GM19043 (cell line): ENCODE measurements around the gene GRPEL2.

Experiments used
- ATAC-seq: cut with Tn5 transposase; IDR thresholded peaks from one replicate; pipeline ENCODE4 v1.9.1; 2021; ENCODE audit warnings: low read depth; ENCODE audit not compliant: unreplicated experiment

Gene GRPEL2, protein sequence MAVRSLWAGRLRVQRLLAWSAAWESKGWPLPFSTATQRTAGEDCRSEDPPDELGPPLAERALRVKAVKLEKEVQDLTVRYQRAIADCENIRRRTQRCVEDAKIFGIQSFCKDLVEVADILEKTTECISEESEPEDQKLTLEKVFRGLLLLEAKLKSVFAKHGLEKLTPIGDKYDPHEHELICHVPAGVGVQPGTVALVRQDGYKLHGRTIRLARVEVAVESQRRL

DNA sequence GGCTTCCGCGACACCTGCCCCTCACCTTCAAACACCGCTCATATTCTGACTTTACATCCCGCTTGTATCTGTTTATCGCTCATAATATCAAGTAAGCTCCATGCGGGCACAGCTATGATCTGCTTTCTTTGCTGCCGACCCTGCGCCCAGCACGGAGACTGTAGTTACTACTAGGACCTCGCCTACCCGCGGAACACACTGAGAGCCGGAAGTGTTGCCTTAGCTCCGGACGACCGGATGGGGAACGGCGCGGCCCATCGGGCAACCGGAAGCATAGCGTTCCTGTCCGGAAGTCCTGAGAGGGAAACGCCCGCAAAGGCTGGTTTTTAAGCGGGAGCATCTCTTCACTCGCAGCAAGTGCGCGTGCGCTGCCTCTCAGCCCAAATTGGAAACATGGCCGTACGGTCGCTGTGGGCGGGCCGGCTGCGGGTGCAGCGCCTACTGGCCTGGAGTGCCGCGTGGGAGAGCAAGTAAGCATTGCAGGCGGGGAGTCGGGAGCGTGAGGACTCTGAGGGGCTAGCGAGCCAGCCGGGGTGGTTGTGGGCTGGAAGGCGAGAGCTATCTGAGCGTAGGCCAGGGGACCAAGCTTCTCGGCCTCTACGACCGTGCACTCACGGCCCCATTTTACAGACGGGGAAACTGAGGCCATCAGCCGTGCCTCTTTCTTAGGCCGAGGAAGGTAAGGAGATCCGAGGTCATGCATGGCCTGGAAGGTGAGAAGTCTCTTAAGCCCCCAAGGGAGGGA lies at the start of gene GRPEL2:
Gene GRPEL2, plus strand, starts transcription at position 353 of the 745 bp plus-strand sequence. Its CDS starts 41 bp downstream, at position 394.
- ATAC-seq = peak; percentile 94

DNA sequence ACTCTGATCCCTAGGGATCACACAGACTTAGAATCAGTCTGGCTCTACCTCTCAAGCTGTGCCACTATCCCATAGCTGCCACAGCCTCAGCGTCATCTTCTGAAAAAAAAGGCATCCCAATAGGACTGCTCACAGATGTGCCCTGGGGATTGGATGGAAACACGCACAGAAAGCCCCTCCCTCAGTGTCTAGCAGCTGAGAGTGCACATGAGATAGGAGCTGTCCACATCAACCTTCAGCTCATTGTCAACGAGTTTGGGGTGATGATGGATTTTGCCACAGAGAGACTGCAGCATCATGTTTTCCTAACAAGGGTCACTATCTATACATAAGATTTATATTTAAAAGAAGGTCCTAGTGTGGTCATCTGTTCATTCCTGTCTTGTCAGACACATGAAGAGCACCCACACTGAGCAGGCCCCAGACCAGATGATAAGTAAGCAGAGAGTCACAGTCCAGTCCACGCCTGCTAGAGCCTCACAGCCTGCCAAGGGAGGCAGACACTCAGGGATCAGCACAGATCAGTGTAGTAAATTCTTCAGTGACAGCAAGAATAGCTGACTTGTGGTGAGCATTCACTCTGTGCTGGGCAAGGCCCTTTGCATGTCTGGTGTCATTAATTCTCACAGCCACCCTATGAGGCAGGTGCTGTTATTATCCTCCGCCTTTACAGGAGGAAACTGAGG lies 47.8 kb upstream of the GRPEL2 start:
- no peak for ATAC-seq

DNA sequence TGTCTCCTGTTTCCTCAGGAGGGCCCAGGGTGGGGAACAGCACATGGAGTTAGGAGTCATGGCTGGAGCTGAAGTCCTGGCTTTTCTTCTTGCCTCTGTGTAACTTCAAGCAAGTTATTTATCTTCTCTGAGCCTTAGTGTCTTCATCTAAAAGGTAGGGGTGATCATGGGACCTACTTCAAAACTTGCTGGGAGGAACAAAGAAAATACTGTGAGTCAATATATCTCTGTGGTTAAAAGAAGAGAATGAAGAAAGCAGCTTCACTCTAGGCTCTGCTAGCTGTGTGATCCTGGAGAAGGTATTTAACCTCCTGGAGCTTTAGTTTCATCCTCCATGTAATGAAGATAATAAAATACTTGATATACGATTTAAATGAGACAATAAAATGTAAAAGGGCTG lies 47.1 kb upstream of the GRPEL2 start:
- ATAC-seq = no peak

DNA sequence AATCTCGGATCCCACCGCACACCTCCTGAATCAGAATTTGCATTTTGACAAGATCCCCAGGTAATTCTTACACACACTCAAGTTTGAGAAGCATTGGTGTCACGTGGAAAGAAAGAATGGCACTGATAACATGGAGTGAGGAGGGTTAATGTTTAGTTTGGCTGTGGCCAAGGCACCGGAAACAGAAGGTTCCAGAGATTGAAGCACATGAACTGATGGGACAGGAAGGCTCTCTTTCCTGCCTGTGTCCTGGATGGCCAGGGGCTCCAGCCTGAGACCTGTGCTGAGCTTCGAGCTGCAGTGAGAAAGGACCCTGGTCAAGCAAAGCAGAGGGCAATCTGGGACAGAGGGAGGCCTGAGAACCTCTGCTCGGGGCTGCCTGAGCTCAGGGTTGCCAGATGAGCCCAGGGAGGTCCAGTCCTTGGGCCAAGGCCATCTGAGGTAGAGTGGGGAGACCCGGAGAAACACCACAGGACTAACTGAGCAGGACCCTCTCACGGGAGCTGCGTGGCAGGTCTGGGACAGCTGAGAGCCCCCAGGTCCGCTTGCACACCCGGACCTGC lies 46.4 kb upstream of the GRPEL2 start:
- no peak for ATAC-seq

DNA sequence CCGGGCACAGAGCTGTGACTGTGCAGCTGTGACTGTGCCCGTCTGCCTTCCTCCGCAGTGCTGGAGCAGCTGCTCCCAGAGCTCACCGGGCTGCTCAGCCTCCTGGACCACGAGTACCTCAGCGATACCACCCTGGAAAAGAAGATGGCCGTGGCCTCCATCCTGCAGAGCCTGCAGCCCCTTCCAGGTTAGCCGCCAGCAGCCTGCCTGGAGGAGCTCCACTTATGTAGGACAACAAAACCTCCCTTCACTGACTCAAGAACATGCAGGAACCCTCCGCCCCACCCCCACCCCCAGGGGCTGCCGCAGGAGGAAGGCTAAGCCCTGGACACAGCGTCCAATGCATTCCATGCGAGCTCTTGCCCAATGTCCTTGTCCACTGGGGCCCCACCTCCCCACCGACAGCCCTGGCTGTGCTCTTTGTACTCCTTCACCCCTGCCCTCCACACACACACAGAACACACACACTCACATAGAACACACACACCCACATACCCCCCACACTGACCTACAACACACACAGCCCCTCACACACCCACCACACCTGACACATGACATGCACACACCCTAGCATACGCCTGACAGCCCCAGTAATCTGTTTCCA lies 45.7 kb upstream of the GRPEL2 start:
- ATAC-seq = no peak

DNA sequence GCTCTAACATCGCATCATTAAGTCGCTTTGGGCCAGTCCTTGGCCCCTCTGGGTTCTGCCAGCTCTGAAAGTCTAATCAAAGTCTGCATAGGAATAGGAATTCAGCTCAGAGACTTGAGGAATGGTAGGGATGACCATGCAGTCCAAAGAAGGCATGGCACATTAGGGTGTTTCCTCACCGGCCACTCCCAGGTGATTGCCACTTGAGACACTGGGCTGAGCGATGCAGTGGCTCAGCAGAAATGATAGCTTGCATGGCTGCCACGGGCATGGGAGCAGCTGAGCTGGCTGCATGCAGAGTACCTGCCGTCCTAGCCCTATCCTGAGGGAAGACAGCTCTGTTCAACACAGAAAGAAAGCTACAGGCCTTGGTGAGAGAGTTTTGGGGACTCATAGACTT lies 44.9 kb upstream of the GRPEL2 start:
- no peak for ATAC-seq

DNA sequence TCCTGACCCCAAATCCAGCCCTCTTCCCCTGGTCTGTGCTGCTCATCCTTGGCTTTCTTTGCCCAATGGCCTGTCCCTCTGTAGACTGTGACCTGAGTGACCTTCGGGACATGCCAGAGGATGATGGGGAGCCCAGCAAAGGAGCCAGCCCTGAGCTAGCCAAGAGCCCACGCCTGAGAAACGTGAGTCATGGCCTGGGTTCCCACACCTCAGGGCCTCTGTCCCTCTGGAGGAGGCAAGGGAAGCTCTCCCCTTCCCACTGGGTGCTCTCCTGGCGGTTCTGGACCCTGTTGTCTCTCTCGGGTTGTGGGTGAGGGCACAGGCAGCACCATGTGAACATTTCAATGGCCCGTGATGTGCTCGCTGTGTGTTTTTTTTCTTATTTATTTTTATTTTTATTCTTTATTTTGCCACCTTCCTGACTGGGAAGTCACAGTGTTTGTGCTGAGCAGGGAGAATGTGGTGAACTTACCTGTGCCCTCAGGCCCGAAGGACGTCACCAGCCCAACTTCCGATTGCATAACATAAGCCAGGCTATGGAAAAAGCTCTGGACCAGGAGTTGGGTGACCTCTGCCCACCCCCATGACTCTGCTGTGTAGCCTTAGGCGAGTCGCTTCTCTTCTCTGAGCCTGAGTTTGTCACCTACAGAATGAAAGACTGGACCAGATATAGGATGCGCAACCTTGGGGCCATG lies 44.1 kb upstream of the GRPEL2 start:
- ATAC-seq = no peak

DNA sequence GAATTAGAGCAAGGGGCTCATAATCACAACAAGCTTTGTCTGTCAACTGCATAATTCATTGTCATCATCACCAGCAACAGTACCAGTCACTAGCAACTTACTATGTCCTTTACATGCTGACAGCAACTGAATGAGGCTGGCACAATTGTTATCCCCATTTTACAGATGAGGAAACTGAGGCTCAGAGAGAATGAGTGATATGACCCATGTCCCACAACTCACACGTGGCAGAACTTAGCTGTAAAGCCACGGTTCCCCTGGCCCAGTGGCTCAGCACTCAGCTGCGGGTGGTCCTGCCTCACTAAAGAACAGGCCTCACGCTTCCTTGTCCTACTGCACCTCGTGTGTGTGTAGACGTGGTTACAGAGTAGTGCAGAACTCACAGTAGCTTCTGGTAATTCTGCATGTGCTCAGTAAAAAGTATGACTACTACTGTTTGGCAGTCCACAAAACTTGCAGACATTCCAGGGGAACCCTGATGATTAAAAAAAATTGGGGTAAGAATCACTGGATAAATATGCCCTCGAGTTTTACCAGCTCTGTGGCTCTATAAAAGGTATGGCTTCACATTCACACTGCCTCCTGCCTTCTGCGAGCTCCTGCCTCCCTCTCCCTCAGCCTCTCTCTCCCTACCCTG lies 43.4 kb upstream of the GRPEL2 start:
- ATAC-seq = no peak

DNA sequence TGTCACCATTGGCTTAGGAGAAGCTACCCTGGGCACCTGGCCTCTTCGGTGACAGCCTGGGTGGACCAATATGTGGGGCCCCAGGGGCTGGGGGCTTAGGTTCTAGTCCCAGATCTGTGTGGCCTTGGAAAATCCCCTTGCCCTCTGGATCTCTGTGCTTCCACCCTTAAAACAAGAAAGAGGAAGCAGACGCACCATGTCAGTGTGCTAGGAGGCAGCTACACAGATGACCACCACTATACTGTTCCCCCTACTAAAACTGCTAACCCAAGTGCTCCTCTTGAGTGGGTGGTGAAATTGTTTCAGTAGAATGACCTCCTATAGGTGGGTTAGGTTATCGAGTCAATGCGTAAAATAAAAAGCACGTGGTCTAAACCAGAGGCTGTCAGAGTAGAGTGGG lies 42.7 kb upstream of the GRPEL2 start:
- no peak for ATAC-seq

DNA sequence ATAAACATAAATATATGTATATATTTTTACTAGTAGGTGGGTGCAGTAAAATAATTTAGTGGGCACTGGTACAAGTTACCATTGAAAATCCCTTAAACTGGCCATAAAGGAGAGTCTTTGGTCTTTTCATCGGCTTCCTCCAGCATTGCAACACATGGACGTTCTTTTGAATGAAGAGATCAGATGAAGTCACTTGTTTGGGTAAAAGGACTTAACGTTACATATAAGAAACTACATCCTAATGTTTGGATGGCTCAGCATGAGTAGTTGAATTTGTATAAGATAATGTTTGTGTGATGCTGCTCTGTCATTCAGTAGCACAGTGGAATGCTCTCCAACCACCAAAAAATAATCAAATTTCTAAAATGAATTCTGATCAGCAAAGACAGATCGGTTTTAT lies 42.1 kb upstream of the GRPEL2 start:
- ATAC-seq = no peak

DNA sequence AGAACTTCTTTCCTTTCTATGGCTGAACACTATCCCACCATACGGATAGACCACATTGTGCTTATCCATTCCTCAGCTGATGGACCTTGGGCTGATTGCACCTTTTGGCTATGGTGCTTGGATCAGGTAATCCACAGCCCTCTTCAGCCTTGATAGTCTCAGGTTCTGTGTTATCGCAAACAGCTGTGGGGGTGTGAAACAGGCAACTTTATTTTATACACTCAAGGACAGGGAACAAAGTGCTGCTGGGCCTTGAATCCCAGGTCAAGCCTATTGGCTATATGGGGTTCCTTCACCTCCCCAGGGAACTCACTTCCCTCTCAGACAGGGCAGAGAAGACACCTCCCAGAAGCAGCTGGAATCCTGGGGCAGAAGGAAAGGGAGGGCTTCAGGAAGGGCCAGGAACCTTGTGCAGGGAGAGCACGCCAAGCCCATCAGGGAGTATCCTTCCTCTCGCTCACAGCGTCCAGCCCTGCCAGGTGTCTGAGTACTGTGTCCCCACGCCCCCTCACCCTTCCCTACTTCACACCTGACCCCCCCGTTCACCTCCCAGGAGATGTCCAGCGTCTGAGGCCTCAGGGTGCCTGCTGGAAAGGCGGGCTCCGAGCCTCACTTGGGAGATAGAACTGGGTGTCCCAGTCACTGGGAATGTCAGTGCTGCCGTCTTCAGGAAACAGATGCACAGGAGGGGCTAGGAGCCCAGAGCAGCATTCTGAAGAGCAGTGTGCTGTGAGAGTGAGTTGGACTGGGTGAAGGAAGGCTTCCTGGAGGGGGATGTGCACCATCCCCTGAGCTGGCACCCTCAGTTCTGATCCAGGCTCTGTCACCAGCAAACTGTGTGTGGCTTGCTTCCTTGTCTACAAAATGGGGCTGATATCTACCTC lies 40.9 kb upstream of the GRPEL2 start:
- ATAC-seq = no peak

DNA sequence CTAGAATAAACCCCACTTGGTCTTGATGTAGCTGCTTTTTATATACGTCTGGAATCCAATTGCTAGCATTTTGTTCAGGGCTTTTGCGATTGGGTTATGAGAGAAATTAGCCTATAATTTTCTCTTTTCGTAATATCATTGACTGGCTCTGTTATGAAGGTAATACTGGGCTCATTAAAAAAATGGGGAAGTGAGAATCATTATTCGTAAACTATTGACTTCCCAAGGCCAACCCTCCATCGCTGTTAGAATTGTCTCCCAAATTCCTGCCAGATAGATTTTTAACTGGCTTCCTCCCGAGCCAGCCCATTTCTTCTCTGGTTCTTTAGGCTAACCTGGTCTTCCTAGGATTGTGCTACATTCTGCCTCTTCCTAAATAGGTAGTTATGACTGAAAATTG lies 35.9 kb upstream of the GRPEL2 start:
- ATAC-seq = no peak

DNA sequence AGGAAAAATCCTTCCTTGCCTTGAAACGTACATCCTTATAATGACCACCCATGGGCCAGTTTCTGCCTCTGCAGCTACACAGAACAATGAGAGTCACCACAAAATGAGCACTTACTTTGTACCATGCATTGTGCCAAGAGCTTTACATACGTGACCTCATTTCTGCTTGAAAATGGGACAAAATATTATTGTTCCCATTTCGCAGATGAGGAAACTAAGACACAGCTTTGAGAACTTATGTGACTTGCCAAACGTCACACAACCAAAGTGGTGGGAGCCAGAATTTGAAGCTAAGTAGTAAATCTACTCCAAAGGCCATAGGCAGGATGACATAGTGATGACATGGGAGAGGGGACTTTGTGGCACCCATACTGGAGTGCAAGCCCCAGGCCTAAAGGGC lies 34.8 kb upstream of the GRPEL2 start:
- no peak for ATAC-seq

DNA sequence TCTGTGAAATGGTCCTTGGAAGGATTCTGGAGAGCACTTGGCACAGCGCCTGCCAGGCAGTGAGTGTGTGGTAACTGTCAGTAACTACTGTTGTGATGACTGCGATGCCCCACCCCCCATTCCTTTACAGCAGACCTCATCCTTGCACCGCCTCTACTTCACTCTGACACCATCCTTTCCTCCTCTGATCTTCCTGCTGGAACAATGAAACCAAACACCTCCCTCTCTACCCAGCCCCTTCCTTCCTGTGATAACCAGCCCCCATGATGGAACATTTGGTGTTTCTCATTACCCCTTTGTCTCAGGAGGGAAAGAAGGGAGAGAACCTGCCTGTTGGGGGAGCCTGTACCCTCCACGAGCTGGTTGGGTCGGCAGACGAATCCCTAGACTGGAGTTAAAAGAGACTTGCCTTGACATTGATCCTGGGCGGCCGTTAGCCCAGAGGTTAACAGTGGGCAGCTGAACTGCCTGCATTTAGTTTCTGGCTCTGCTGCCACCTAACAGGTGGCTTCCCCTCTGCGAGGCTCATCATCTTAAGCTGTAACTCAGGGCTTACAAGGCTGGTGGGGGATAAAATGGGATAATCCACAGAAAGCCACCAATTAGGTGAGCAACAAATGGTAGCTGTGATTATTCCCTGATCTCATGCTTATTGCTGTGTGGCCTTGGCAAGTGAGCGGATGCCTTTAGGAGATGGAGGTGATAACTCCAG lies 34.2 kb upstream of the GRPEL2 start:
- ATAC-seq = no peak

DNA sequence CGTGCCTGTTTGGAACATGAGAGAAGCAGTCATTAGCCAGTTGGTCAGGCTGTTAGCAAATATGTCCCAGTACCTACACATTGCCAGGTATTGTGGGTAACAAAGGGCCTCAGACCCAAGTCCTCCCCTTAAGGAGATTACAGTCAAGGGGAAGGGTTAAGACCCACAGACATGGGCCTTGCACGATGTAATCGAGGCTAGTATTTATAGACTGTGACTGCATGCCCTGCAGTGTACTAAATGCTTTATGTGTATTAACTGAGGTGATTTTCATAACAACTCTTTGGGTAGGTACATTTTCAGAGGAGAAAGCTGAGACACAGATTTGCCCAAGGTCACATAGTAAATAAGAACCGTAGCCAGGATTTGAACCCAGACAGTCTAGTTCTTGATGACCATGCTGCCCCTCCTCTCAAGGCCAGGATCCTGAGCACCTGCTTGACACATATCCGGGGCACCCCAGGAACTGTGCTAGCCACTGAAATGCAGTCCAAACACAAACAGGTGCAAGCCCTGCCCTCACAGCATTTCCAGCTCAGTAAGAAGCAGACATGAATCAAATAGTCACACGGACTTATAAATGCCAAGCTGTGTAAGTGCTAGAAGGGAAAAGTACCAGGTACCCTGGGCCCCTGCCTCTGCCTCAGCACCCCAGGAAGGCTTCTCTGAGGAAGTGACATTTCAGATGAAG lies 32.0 kb upstream of the GRPEL2 start:
- no peak for ATAC-seq

DNA sequence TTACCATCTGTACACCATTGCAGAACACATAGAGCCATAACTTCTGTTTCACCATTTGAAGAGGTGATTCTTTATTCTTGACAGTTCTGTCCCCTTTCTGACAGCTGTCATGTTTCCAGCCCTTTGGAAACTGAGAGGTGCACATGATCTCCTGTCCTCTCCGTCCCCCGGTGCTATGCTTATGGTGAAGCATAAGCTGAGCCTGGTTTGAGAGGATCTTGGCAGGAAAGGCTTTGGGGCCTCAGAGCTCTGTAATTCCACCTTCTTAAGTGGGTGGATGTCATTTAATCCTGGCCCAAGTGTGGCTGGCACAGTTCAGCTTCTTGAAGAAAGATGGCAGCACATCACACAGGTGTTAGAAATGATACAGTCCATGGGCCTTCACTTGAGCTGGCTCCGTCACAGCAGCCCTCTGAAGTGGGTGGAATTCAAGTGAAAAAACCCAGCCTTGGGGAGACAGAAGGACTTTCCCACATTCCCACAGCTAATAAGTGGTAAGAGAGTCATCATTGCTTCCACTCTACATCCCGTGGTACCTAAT lies 30.7 kb upstream of the GRPEL2 start:
- no peak for ATAC-seq

DNA sequence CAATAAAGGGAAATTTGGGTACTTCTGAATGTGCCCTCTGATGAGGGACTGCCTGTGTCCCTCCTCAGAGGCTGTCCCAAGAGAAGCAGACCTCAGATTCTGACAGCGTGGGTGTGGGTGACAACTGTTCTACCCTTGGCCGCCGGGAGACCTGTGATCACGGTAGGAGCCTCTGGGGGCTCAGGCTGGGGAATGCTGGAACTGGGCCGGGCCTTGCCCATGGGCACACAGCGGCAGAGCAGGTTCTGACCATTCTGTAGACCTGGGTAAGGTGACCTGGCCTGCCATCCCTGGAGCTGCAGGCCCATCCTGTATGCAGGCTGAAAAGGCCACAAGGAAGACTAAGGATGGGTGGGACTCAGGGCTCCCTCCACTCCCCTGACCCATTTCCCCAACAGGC lies 29.5 kb upstream of the GRPEL2 start:
- ATAC-seq = no peak
